B cell (primary cell): ENCODE results near the gene FAIM2. TPM values are rescaled to one million over a fixed set of nuclear protein-coding genes. Genes with fewer than 3 reads are reported as not detected.

Experiments used
- ATAC-seq: fragments of 200-7000 bp; cut with Tn5 transposase; one replicate; pipeline ENCODE4 v1.10.0; 2021; ENCODE audit warnings: low read depth, mild to moderate bottlenecking, moderate number of reproducible peaks, moderate library complexity
- CTCF ChIA-PET: fragments of 350-600 bp; sonication (Branson Sonifier 250); formaldehyde crosslinking; loops from one replicate; lab custom pipeline; 2021; ENCODE audit warnings: antibody characterized with exemption, inconsistent platforms; lab: Charles Lee
- POLR2A ChIA-PET: fragments of 350-600 bp; sonication (Branson Sonifier 250); formaldehyde crosslinking; loops from one replicate; lab custom pipeline; 2021; ENCODE audit warnings: antibody characterized with exemption; lab: Charles Lee
- DNase-seq: peaks from one replicate; pipeline ENCODE4 v3.0.0; 2013
- H2AFZ ChIP-seq: 2 replicates; pipeline ENCODE4 v1.6.1; 2012; ENCODE audit warnings: mild to moderate bottlenecking, low read depth, low read length; ENCODE audit not compliant: insufficient read depth, poor library complexity, severe bottlenecking
- H3K27ac ChIP-seq, 2 donors: 1 replicate in 1 of 2; 2 replicates in 1 of 2; pipeline ENCODE4 v1.5.1; 2012 to 2013; ENCODE audit warnings: low read length in 2 of 2, mild to moderate bottlenecking in 2 of 2, moderate library complexity in 1 of 2
- H3K27me3 ChIP-seq, 4 experiments: fragments of 200-600 bp in 1 of 4; sonication (generic) in 1 of 4; replicated peaks in 1 of 4; 1 replicate in 2 of 4; 2 replicates in 2 of 4; pipeline versions ENCODE4 v1.6.1 to v1.7.0; 2013 to 2016; ENCODE audit warnings: low read length in 3 of 4, mild to moderate bottlenecking in 2 of 4, mixed read lengths in 1 of 4, moderate library complexity in 1 of 4; ENCODE audit not compliant: insufficient read depth in 4 of 4, control insufficient read depth in 3 of 4; ENCODE audit errors: control extremely low read depth in 1 of 4
- H3K36me3 ChIP-seq, 2 experiments: replicated peaks in 1 of 2; 1 replicate in 1 of 2; 2 replicates in 1 of 2; pipeline versions ENCODE4 v1.6.1 to v1.7.1; 2013; ENCODE audit warnings: low read length in 1 of 2; ENCODE audit not compliant: insufficient read depth in 2 of 2, control insufficient read depth in 1 of 2; ENCODE audit errors: control extremely low read depth in 1 of 2, extremely low read depth in 1 of 2
- H3K4me1 ChIP-seq, 2 donors: fragments of 200-600 bp in 1 of 2; sonication (generic) in 1 of 2; 1 replicate in 1 of 2; 2 replicates in 1 of 2; pipeline versions ENCODE4 v1.5.1 to v1.6.1; 2013 to 2017; ENCODE audit warnings: low read length in 2 of 2; ENCODE audit not compliant: control insufficient read depth in 2 of 2, insufficient read depth in 2 of 2
- H3K4me2 ChIP-seq: replicated peaks from 2 replicates; pipeline ENCODE3; 2012; ENCODE audit warnings: mild to moderate bottlenecking, low read depth, low read length; ENCODE audit not compliant: poor library complexity, severe bottlenecking
- H3K4me3 ChIP-seq, 5 experiments: fragments of 200-600 bp in 1 of 5; sonication (generic) in 1 of 5; 1 replicate in 3 of 5; 2 replicates in 2 of 5; pipeline versions ENCODE4 v1.5.1 to v1.7.0; 2011 to 2016; ENCODE audit warnings: low read length in 4 of 5, mild to moderate bottlenecking in 4 of 5, low read depth in 2 of 5, control low read depth in 1 of 5, moderate library complexity in 1 of 5; ENCODE audit not compliant: insufficient read depth in 1 of 5; ENCODE audit errors: control extremely low read depth in 1 of 5, extremely low read depth in 1 of 5
- H3K79me2 ChIP-seq: fragments of 200-600 bp; sonication (generic); one replicate; pipeline ENCODE4 v1.6.0; 2016; ENCODE audit warnings: low read length; ENCODE audit not compliant: control insufficient read depth, insufficient read depth
- H3K9ac ChIP-seq: fragments of 200-600 bp; sonication (generic); 2 replicates; pipeline ENCODE4 v1.6.1; 2017; ENCODE audit warnings: mild to moderate bottlenecking, low read length, moderate library complexity
- H3K9me3 ChIP-seq, 3 donors: one replicate each; pipeline versions ENCODE4 v1.6.1 to v1.7.1; 2013; ENCODE audit warnings: low read length in 2 of 3; ENCODE audit not compliant: control insufficient read depth in 2 of 3, insufficient read depth in 1 of 3; ENCODE audit errors: control extremely low read depth in 1 of 3
- H4K20me1 ChIP-seq: 2 replicates; pipeline ENCODE4 v1.6.0; 2012; ENCODE audit warnings: mild to moderate bottlenecking, low read length; ENCODE audit not compliant: insufficient read depth, control insufficient read depth, poor library complexity, severe bottlenecking
- H3K27ac Mint-ChIP-seq: one replicate; pipeline ENCODE4 v1.8.0; 2021; ENCODE audit warnings: mixed read lengths
- H3K27me3 Mint-ChIP-seq: one replicate; pipeline ENCODE4 v1.8.0; 2021; ENCODE audit warnings: mixed read lengths
- H3K4me1 Mint-ChIP-seq: one replicate; pipeline ENCODE4 v1.8.0; 2021; ENCODE audit warnings: mixed read lengths
- H3K4me3 Mint-ChIP-seq: one replicate; pipeline ENCODE4 v1.8.0; 2021; ENCODE audit warnings: mixed read lengths
- H3K9me3 Mint-ChIP-seq: one replicate; pipeline ENCODE4 v1.8.0; 2022; ENCODE audit warnings: mixed read lengths; ENCODE audit not compliant: insufficient read depth
- EZH2 ChIP-seq: IDR thresholded peaks from 2 replicates; pipeline ENCODE4 v1.6.1; 2012; ENCODE audit warnings: borderline replicate concordance, low read depth, mild to moderate bottlenecking, moderate library complexity, low read length; ENCODE audit not compliant: insufficient read depth, poor library complexity, severe bottlenecking
- WGBS: methylation state at CpG from one replicate; pipeline ENCODE4 v1.1.5; 2013; ENCODE audit warnings: missing lambda C conversion rate; ENCODE audit not compliant: insufficient coverage; 5-methylcytosine and 5-hydroxymethylcytosine counted together
- intact Hi-C: fragments of 100-400 bp; cut with micrococcal nuclease; formaldehyde crosslinking; loops from one replicate; pipeline ENCODE4 v1.10.0; 2022
- polyA minus RNA-seq: library from RNA; depleted of rRNA, polyadenylated mRNA; stranded (reverse); fragments of >200 nt; gene quantifications from 2 replicates; pipeline ENCODE4 v1.2.3, GENCODE V29; 2012
- polyA plus RNA-seq: library from polyadenylated mRNA; depleted of rRNA; stranded (reverse); fragments of >200 nt; gene quantifications from 2 replicates; pipeline ENCODE4 v1.2.3, GENCODE V29; 2012
- total RNA-seq, 2 donors: library from RNA; stranded (reverse); fragments of 120-200 nt in 1 of 2; gene quantifications; 1 replicate in 1 of 2; 2 replicates in 1 of 2; pipeline versions ENCODE4 v1.2.3 to v1.2.4, GENCODE V29; 2013 to 2022
- TF ChIP-seq, protein P1 (sequence below): fragments of 200-600 bp; IDR thresholded peaks from one replicate; pipeline ENCODE4 v1.8.0; 2022; ENCODE audit warnings: antibody characterized with exemption, mild to moderate bottlenecking

FAIM2 gene
- total RNA-seq = not detected in 2 replicates
- total RNA-seq (2013) = 0.05 TPM
- polyA plus RNA-seq = not detected in 2 replicates
- not detected in 2 replicates for polyA minus RNA-seq

DNA sequence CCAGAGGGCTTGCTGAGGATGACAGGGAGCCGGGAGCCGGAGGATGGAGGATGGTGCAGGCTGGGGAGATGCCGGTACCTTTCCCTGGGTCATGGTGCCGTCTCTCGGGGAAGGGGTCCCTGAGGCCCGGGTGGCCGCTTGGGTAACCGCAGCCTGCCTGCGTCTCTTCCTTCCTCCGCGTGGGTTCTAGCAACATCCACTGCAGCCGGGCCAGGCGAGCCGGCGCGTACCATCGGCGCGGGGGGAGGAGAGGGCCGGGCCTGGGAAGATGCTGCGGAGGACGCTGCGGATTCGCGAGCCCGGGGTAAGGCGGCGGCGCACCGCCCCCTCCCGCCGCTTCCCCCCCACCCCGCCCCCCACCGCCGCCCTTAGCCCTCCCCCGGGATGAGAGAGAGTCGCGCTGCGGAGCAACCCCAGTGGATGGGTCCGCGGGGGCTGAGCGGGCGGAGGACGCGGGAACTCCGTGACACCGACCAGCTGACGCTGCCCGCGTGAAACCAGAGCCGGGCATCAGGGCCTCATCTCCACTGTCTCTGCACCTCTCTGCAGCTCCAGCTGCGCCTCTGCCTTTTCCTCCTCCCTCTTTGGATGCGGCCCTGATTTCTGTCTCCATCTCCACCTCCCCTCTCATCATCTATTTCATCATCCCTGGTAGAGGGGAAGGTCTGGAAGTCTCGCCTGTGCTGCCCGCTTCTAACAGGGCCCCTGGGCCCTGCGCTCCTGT lies at the start of gene FAIM2:
FAIM2 (minus strand) TSS at position 201 of the 724 bp plus-strand sequence; CDS start at position 93, 108 bp downstream.
- Mint-ChIP-seq H3K27ac (no peak within 1 kb of the TSS), H3K9me3 (no peaks in the 10 kb centered on the region), H3K27me3 (peaks cover 39% of the 10 kb centered on the region), H3K4me1 (peaks cover 12% of the 10 kb centered on the region), H3K4me3 (peak within 1 kb of the TSS; percentile 79)
- Histone ChIP-seq H3K4me3 (peak within 1 kb of the TSS in 2 of 5 experiments; percentile 33), H3K27me3 (peaks cover 0 to 26% (median 6%) of the 10 kb centered on the region in 4 experiments), H3K36me3 (no peaks in the 10 kb centered on the region), H3K9ac (peak within 1 kb of the TSS; percentile 51), H3K4me2 (peak within 1 kb of the TSS; percentile 63), H3K27ac (no peak within 1 kb of the TSS), H2AFZ (peak within 1 kb of the TSS; percentile 49), H3K4me1 (peaks cover 11% of the 10 kb centered on the region in 2 donors), H4K20me1 (no peaks in the 10 kb centered on the region), H3K79me2 (no peaks in the 10 kb centered on the region), H3K9me3 (no peaks in the 10 kb centered on the region)
- intact Hi-C loops = no loop called here
- ATAC-seq (peak; percentile 54), DNase-seq (peak; percentile 36)
- ChIA-PET CTCF (no interaction called here), POLR2A (interaction anchor here (0.6 kb wide), 1 partner anchor 76 kb away, joined by 4 read pairs; no protein-coding TSS in a partner anchor)
- WGBS = 7% methylated on average over 33 of the region's 56 CpGs
- TF ChIP-seq, protein P1, sequence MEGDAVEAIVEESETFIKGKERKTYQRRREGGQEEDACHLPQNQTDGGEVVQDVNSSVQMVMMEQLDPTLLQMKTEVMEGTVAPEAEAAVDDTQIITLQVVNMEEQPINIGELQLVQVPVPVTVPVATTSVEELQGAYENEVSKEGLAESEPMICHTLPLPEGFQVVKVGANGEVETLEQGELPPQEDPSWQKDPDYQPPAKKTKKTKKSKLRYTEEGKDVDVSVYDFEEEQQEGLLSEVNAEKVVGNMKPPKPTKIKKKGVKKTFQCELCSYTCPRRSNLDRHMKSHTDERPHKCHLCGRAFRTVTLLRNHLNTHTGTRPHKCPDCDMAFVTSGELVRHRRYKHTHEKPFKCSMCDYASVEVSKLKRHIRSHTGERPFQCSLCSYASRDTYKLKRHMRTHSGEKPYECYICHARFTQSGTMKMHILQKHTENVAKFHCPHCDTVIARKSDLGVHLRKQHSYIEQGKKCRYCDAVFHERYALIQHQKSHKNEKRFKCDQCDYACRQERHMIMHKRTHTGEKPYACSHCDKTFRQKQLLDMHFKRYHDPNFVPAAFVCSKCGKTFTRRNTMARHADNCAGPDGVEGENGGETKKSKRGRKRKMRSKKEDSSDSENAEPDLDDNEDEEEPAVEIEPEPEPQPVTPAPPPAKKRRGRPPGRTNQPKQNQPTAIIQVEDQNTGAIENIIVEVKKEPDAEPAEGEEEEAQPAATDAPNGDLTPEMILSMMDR = no peak
- TF ChIP-seq EZH2 = no peak

GRCh38 chr12:49953151-49953550 lies 49.5 kb upstream of the FAIM2 start:
- 96% methylated on average over 2 of the region's 4 CpGs for WGBS
- H3K27me3 ChIP-seq = peaks cover 0 to 55% (median 15%) of the 10 kb centered on the region in 4 experiments
- POLR2A ChIA-PET = no interaction called here

More at GRCh38 chr12:49953151-49953550, 49.5 kb upstream of the FAIM2 start:
- CTCF ChIA-PET = no interaction called here
- no peaks in the 10 kb centered on the region for H3K79me2 ChIP-seq
- H3K4me3 Mint-ChIP-seq = no peak overlapping the region
- H3K27ac ChIP-seq = no peak overlapping the region
- no peak for DNase-seq
- TF ChIP-seq, protein P1 = no peak
- no peak for TF ChIP-seq EZH2
- H3K4me1 ChIP-seq = peaks cover 0 to 8% of the 10 kb centered on the region in 2 donors
- H3K9me3 Mint-ChIP-seq = no peaks in the 10 kb centered on the region
- no peak overlapping the region for H3K4me2 ChIP-seq
- H2AFZ ChIP-seq = no peak overlapping the region
- H3K27ac Mint-ChIP-seq = no peak overlapping the region
- H3K4me1 Mint-ChIP-seq = peaks cover 2% of the 10 kb centered on the region
- no peak overlapping the region for H3K4me3 ChIP-seq
- H3K36me3 ChIP-seq = no peaks in the 10 kb centered on the region
- no peaks in the 10 kb centered on the region for H4K20me1 ChIP-seq
- no peak overlapping the region for H3K9ac ChIP-seq
- H3K27me3 Mint-ChIP-seq = peaks cover 39% of the 10 kb centered on the region
- intact Hi-C loops = no loop called here
- ATAC-seq = no peak
- no peaks in the 10 kb centered on the region for H3K9me3 ChIP-seq
